GM04503 (cell line): ENCODE data around the gene NFKBIE.

Experiments used
- DNase-seq: peaks from one replicate; pipeline ENCODE4 v3.0.0-alpha.2; 2012; ENCODE audit warnings: low read depth

The NFKBIE gene

DNA sequence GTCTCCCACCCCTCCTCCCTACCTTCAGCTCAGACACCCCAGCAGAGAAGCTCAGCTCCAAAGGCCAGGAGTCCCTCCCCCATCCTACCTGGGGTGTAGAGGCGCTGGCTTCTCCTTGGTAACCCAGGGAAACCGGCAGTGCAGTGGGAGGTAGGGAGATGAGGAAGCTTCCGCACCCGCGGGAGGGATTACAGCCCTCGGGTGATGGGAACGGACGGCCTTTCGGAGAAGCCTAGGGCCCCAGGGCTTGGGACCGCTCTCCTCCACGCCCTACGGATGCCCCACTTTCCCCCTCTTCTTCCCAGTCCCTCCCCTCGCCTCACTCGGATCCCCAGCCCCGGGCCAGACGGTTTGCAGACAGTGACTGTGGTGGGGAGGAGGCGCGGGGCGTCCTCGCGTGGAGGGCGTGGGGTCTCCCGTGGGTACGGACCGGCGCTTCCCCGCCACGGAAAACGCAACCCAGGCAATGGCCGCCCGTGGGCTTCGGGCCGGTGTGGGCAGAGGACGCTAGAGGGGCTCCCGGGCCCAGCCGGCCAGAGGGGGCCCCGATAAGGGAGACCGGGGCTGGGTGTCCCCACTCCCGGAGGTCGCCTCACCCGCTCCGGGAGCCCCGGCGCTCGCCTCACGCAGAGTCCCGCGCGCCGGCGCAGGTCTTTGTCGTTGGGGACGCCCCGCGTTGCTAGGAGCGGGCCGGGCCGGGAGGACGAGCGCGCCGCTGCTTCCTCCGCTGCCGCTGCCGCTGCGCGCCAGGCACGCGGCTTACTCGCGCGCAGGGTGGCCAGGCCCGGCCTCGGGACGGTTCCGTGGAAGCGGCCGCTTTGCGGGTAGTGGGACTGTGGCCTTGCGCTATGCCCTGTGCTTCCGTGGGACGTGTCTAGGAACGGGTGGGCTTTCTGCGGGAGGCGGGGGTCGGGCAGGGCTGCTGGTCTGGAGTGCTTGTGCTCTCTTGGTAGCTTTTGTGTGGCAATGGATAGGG, 32.0 kb upstream of the NFKBIE start:
- DNase-seq = no peak

DNA sequence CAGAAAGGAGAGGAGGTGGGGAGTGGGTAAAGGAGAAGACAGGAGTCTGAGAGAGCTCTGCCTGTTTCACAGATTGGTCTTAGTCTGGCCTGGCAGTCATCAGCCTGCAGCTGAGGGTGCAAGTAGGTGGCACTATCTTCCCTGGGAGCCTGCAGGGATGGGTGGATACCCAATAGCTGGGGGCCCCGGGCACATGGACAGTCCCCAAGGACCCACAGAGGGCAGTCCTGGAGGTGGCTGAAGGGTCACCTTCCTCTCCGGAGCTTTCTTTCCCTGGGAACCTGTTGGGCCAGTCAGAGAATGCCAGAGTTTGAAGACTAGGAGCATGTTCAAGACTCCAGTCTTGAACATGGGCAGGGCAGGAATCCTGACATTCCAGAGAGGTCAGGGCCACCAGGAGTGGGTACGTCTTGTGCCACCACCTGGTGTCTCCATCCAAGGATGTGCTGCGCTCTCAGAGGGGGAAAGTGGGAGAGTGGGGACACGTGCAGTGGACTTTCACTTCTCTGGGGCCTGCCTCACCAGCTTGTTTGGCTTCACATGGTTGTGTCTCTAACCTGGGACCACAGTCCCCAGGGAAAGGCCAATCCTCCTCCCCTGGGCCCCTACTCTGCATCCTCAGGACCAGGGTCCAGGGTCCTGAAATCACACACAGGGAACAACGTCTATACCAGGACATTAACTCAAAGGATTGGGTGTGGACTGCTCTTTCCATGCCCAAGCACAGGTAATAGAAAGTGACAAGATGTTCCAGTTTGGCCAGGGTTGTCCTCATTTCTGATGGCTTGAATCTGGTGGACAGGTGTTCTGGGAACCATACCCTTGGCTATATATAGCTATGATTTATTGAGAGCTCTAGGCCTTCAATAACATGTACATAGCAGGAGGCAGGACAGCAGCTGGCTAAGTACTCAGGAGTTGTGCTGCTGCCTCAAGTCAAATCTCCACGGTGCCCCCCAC, 29.8 kb upstream of the NFKBIE start:
- DNase-seq = no peak

DNA sequence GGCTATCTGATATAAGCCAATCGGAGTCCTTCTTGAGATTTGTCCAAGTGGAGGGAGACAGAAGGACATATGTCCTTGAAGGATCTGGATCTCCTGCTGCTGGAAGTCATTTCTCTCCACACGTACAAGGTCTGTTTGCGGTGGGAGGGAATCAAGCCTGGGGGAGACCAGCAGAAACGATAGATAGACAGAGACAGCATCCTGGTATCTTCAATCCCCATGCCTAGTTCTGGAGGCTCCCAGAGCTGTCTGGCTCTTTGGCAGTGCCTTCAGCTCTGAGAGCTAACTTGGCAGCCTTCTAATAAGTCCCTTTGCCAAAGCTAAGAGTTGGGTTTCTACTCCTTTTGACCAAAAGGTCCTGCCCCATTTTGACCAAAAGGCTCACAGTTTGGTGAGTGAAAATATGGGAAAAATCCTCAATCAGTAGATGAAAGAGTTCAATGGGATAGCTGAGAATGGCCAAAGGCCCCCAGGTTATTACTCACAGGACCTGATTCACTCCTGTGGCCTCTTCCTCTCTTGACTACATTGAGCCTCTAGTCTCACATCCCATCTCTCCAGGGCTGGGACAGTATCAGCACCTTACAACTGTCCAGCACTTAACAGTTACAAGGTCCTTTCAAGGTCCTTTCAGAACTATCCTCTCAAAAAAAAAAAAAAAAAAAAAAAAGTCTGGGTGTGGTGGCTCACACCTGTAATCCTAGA, 27.5 kb upstream of the NFKBIE start:
- no peak for DNase-seq

DNA sequence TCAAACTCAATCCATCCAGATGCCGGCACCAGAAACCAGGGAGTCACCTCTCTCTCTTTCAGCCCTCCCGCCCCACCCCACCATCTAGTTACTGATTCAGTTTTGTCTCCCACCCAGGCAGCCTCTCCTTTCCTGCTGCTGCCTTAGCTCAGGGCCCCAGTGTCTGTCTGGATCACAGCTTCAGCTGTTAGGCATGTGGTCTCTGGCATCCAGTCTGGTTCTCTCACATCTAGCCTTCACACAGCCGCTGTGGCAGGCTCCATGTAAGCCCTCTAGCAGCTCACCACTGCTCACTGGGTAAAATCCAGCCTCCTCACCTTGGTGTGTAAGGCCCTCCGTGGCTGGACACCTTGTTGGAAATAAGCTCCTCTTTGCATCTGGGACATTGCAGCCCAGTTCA, 26.5 kb upstream of the NFKBIE start:
- DNase-seq = no peak

DNA sequence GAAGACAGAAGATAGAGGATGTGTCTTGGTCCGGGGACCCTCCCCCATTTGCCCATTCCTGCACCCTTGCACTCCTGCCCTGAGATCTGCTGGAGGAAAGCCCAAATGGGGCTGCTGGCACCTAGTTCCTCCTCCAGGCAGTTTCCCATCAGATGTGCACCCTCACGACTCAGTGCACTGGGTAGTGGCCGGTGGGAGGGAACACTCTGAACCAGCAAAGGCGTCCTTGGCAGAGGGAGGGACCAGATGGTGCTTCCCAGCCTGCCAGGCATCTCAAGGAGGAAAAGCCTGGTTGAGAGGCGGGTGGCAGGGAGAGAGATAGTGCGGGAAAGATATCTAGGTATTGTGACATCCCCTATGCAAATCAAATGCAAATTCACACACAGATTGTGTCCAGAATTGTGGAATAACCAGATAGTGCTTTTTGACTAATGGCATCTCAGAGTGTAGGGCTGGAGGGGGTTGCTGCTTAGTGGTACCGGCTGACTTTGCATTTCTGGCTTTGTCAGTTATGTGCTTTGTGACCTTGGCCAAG, 24.4 kb upstream of the NFKBIE start:
- no peak for DNase-seq

DNA sequence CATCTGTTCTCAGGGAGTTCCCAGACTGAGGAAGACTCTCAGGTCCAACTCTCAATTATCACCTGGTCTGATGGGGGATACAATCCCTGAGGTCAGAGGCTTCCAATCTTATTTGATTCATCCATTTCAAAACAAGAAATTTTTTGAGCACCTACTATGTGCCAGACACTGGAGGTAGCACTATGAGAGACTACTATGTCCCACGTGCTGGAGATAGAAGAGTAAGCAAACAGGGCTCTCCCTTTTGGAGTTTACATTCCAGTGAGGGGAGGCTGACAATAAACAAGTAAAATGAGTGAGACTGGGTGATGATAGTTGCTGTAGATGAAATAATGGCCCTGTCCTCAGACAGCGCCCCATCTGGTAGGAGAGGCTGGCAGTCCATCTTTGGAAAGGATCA, 21.4 kb upstream of the NFKBIE start:
- no peak for DNase-seq

DNA sequence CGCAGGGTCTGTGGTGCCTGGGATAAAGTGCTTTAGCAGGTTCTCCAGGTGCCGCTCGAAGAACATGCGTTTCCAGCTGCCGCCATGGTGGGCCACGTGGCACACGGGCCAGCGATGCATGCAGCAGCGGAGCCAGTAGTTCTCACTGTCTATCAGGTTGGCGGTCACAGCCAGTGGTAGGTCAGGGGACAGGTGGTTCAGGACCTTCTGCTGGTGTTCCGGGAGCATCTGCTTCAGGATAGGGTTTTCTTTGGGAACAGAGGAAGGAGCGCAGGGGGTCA, 20.9 kb upstream of the NFKBIE start:
- DNase-seq = no peak

DNA sequence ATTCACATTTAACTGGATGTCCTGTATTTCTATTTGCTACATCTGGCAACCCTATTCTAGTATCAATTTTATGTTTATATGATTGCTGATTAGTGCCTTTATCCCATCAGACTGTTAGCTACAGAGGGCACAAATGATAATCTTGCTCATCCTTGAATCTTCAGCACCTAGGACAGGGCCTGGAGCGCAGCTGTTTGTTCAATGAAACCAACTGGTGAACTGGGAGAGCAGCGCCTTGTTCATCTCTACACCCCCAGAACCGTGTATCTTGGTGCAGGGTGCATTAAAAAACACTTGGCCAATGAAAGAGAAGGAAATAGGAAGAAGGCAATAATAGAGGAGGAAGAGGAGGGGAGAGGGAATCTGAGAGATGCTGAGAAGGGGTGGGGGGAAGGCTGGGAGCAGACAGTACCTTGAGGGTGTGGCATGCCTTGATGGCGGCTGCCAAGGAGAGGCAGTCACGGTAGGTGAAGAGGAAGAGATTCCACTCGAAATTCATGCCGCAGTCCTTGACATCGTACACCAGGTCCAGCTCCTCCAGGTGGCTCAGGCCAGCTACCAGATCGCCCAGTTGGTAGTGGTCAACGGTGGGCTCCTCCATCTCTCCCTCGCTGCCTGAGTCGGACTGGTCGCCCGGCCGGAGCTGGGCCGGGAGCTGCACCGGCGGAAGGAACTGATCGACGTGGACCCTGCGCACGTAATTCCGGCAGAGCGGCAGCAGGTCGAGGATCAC, 20.4 kb upstream of the NFKBIE start:
- no peak for DNase-seq

DNA sequence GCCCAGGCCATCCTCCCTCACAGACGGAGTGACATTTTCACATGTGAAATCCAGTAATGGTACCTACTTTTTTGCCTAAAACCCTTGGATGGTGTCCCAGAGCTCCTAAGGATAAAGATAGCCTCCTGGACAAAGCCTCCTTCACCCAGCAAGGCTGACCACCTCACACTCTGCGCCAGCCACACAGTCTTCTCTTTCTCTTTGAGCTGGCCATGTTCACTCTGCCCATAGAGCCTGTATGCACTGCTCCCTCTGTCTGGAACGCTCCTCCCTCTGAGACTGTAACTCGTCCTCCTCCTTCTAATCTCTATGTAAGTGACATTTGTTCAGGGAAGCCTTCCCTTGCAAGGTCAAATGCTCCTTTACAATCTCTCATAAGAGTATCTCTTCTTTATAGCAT, 19.5 kb upstream of the NFKBIE start:
- DNase-seq = no peak

DNA sequence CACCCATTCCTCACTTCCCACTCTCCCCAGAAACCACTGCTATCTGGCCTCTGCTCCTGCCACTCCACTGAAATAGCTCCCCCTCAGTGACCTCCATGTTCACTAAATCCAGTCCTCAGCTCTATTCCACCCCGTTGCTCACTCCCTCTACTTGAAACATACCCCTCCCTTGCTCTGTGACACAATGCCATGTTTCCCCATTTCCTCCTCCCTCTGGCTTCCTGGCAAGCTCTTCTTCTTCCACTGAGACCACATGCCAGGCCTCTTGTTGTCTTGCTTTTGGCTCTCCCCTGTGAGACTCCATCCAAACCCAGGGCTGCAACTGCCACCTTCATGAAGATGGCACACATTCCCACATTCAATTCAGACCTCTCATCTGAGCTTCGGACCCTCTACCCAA, 18.8 kb upstream of the NFKBIE start:
- no peak for DNase-seq

DNA sequence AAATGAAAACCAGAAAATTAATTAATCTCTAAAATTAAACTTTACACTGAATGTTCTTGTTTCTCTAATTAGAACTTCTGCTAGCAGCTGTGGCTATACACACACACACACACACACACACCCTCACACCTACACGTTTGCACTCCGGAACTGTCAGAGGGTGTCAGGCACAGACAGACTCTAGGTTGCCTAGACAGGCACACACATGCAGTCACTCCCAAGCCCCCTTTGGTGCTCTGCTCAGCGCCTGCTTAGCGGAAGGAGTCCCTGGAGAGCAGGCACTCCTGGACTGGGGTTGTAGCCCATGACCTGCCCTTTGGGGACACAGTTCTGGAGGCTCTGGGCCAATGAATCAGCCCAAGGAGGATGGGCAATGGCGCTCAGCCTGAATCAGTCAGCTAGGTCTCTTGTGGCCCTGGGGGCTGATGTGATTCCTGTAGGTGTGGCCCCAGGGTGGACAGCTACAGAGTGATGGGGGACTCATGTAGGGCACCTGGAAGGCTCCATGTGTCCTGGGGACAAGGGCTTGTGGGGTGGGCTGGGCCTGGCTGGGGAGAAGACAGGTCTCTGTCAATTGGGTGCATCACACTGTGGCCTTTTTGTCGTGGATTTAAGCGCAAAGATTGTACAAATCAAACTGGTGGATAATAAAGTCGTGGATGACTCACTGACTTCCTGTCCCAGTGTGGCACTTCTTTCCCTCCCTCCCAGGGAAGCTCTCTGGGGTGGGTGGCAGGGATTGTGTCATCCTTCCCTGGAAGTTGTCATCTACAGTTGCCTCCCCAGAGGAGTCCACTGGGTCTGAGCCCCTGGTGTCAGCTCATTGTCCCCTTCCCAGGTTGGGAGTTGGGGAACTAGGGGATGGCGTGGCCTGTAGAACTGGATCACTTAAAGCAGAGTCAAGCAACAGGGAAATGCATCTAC, 13.7 kb upstream of the NFKBIE start:
- no peak for DNase-seq

DNA sequence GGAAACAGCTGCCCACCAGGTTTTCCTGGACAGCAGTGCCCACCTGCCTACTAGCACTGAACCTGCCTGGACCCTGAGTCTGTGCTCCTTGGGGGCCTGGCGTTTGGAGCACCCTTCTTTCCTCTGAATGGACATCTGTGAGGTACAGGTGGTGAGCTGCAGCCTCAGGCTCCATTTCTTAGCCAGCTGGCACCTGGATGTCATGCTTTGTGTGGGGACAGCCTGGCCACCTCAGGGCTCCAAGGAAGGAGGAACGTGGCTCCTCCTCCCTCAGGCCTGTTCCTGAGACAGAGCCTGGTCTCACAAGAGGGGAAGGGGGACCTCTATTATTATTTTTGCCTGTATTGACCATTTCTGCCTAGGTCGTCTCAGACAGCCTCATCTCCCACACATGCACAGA, 13.0 kb upstream of the NFKBIE start:
- DNase-seq = no peak

DNA sequence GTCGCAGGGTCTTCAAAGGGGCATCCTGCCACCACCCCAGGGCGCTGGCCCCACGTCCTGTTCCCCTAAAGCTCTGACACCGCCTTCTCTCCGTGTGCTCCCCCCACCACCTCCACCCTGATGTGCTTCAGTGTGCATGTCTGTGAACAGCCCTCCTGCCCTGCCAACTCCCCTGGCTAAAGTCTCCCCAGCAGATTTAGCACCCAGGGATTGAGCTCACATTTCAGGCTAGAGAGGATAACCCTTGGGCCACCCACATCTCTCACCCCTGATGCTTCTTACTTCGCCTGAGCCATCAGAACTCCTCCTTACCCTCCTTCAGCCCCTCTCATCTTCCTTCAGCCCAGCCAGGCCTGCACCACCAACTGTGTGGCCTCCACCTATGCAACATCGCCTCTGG, 12.4 kb upstream of the NFKBIE start:
- no peak for DNase-seq

DNA sequence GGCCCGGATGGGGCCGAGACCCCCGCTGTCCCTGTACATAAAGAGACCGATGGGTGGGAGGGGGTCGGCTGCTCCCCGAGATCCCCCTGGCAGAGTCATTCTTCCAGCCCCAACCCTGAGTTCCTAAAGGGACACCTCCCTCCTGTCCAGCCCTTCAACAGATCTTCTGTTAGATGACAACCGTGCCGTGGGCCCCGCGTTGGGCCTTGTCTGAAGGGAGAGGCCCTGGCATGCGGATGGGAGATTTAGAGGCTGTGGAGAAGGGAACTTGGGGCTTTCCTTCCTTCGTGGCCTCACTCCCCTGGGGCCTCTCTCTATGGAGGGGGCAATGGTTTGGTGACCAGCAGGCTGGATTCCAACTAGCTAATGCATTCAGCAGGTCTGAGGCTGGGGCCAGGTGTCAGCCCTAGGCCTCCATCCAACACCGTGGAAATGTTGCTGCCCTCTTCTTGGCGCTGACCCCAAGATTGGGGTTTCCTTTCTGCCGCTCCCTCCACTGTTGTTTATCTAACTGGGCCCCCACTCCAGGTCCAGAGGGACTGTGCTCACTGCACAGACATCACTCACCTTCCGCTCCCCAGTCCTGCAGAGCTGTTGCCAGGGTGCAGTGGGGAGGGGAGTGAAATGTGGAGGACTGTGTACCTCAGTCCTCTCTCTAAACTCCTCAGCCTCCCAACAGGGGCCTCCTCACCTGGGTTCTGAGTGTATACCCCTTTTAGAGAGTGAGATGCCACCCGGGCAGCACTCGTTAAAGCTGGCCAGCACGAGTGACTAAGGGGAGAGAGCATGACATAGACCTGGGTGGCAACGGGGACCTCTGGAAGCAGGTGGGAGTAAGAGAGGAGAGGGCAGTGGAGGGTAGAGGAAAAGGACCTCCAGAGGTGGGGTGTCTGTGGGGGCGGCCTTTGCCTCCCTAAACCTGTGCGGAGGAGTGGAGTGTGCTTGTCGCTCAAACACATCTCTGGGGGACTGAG, 11.6 kb upstream of the NFKBIE start:
- DNase-seq = no peak

DNA sequence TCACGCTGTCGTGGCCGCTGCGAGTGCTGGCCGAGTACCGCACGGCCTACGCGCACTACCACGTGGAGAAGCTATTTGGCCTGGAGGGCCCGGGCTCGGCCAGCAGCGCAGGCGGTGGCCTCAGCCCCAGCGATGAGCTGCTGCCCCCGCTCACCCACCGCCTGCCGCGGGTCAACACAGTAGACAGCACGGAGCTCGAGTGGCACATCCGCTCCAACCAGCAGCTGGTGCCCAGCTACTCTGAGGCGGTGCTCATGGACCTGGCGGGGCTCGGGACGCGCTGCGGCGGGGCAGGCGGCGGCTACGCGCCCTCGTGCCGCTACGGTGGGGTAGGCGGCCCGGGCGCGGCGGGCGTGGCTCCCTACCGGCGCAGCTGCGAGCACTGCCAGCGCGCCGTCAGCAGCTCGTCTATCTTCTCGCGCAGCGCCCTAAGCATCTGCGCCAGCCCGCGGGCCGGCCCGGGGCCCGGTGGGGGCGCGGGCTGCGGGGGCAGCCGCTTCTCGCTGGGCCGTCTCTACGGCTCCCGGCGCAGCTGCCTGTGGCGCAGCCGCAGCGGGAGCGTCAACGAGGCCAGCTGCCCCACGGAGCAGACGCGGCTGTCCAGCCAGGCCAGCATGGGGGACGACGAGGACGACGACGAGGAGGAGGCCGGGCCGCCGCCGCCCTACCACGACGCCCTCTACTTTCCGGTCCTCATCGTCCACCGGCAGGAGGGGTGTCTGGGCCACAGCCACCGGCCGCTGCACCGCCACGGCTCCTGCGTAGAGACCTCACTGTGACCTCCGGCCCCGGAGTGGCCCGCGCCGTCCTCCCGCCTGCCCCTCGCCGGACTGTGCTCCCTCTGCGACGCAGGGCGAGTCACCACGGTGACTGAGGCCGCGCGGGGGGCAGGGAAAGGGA, 10.6 kb upstream of the NFKBIE start:
- DNase-seq = no peak

DNA sequence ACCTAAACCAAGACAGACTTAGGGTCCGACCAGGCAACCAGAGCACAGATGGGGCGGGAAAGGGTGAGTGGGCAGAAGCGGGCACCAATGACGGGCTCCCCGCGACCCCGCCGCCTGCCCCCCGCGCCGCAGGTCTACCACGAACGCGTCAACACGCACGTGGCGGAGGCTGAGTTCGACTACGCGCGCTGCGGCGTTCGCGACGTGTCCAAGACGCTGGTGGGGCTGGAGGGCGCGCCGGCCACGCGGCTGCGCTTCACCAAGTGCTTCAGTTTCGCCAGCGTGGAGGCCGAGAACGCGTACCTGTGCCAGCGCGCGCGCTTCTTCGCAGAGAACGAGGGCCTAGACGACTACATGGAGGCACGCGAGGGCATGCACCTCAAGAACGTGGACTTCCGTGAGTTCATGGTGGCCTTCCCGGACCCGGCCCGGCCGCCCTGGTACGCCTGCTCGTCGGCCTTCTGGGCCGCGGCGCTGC, 10.0 kb upstream of the NFKBIE start:
- DNase-seq = no peak

DNA sequence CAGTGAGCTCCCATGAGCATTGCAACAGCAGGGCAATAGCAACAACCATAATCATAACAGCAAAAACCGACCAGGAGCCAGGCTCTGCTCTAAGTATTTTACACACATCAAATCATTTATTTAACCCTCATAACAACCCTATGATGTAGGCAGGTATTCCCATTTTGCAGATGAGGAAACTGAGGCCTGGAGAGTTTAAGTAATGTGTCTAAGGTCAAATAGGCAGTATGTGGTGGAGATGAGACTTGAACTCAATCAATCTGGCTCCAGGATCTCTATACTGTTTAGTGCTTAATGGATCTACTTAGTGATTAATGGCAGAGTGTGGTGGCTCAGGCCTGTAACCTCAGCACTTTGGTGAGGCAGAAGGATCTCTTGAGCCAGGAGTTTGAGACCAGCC, 8.3 kb upstream of the NFKBIE start:
- no peak for DNase-seq

DNA sequence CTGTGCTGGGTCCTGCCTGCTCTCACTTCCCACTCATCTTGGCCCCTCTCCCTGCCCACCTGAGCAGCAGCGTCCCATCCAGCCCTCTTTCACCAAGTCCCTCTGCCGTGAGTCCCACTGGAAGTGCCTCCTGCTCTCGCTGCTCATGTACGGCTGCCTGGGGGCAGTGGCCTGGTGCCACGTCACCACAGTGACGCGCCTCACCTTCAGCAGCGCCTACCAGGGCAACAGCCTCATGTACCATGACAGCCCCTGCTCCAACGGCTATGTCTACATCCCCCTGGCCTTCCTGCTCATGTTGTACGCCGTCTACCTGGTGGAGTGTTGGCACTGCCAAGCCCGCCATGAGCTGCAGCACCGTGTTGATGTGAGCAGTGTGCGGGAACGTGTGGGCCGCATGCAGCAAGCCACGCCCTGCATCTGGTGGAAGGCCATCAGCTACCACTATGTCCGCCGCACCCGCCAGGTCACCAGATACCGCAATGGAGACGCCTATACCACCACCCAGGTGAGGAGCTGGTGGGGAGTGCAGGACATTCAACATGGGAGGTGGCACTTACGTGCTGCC, 7.7 kb upstream of the NFKBIE start:
- DNase-seq = no peak
